Stomach (tissue), 9 donors: Measurements from ENCODE around the gene RSKR. TPM values are rescaled to one million over a fixed set of nuclear protein-coding genes. Genes with fewer than 3 reads are reported as not detected.

ENCODE experiments used
- DNase-seq, 2 donors: peaks; one replicate each; pipeline versions ENCODE4 v3.0.0 to v3.0.0-alpha.2; 2013 to 2019
- H3K27ac ChIP-seq, 5 donors: fragments of 200-600 bp in 4 of 5; sonication (generic) in 4 of 5; one replicate each; pipeline ENCODE4 v1.5.1; 2013 to 2019; ENCODE audit warnings: mild to moderate bottlenecking in 1 of 5, moderate library complexity in 1 of 5
- H3K27me3 ChIP-seq, 3 donors: fragments of 200-600 bp; sonication (generic); one replicate each; pipeline ENCODE4 v1.5.1; 2017 to 2019; ENCODE audit warnings: mixed run types in 1 of 3
- H3K36me3 ChIP-seq, 4 donors: fragments of 200-600 bp; sonication (generic); 1 replicate in 3 of 4; 2 replicates in 1 of 4; pipeline ENCODE4 v1.5.1; 2016 to 2019
- H3K4me1 ChIP-seq, 4 donors: fragments of 200-600 bp; sonication (generic); one replicate each; pipeline ENCODE4 v1.5.1; 2016 to 2019
- H3K4me3 ChIP-seq, 4 donors: fragments of 200-600 bp; sonication (generic) in 3 of 4; one replicate each; pipeline ENCODE4 v1.5.1; 2016 to 2019; ENCODE audit warnings: mild to moderate bottlenecking in 1 of 4
- H3K9me3 ChIP-seq, 4 donors: fragments of 200-600 bp; sonication (generic); one replicate each; pipeline ENCODE4 v1.5.1; 2016 to 2019
- CTCF ChIP-seq, 7 experiments: fragments of 450-650 bp in 4 of 7; fragments of 200-600 bp in 3 of 7; sonication (generic) in 3 of 7; IDR thresholded peaks; one replicate each; pipeline ENCODE4 v1.5.1; 2016 to 2019; ENCODE audit warnings: antibody characterized with exemption in 7 of 7, control low read depth in 2 of 7, mild to moderate bottlenecking in 1 of 7
- EP300 ChIP-seq: sonication (generic); formaldehyde crosslinking; IDR thresholded peaks from one replicate; pipeline ENCODE4 v1.6.1; 2017; ENCODE audit warnings: antibody characterized with exemption
- POLR2A ChIP-seq, 4 donors: fragments of 450-650 bp; IDR thresholded peaks; one replicate each; pipeline ENCODE4 v1.6.1; 2016; ENCODE audit warnings: antibody characterized with exemption in 4 of 4, control low read depth in 2 of 4, mild to moderate bottlenecking in 1 of 4, moderate library complexity in 1 of 4
- POLR2AphosphoS5 ChIP-seq, 3 donors: sonication (generic); formaldehyde crosslinking; IDR thresholded peaks; one replicate each; pipeline ENCODE4 v1.6.1; 2016; ENCODE audit warnings: antibody characterized with exemption in 3 of 3
- WGBS, 5 donors: extraction: QIAGEN DNeasy Blood & Tissue Kit in 3 of 5; methylation state at CpG; one replicate each; pipeline versions ENCODE4 v1.1.5 to v1.1.7; 2013 to 2018; 5-methylcytosine and 5-hydroxymethylcytosine counted together
- intact Hi-C: fragments of 100-400 bp; cut with DNase I; formaldehyde crosslinking; loops from one replicate; pipeline ENCODE4 v1.15.1; 2023; ENCODE audit warnings: low total_unique reads
- polyA plus RNA-seq, 3 donors: library from polyadenylated mRNA; stranded (reverse); fragments of 200-250 nt; gene quantifications; one replicate each; pipeline ENCODE4 v1.2.3, GENCODE V29; 2013
- total RNA-seq, 5 donors: library from RNA; depleted of rRNA; stranded (reverse); fragments of >200 nt; gene quantifications; one replicate each; pipeline versions ENCODE4 v1.1.0 to v1.2.3, GENCODE V29; 2014 to 2016
- donor health status: healthy with polysubstance abuse.
- donor health status: Bipolar disorder and iron deficiency.
- donor health status: healthy.

RSKR gene
- total and polyA plus RNA-seq, 8 donors: 0.31 to 36.2 (median 9.5) TPM

- peaks cover 0 to 7% (median 0%) of the 10 kb centered on the region in 4 donors for H3K36me3 ChIP-seq
- TF ChIP-seq POLR2A (IDR thresholded peaks at IDR 0.05): no peak
- TF ChIP-seq POLR2AphosphoS5 (IDR thresholded peaks at IDR 0.05): no peak
- TF ChIP-seq EP300: no peak
- TF ChIP-seq CTCF (IDR thresholded peaks at IDR 0.05): no peak
- WGBS, 5 donors: 94 to 98% (median 97%) methylated on average over 7 to 9 of the region's 9 CpGs
- no peak overlapping the region for H3K4me3 ChIP-seq
- H3K27me3 ChIP-seq: no peaks in the 10 kb centered on the region
- H3K9me3 ChIP-seq: no peaks in the 10 kb centered on the region
- no peak for DNase-seq
- intact Hi-C loops: no loop called here
- no peak overlapping the region for H3K27ac ChIP-seq
- H3K4me1 ChIP-seq: peaks cover 23 to 63% (median 41%) of the 10 kb centered on the region in 4 donors
Observed at GRCh38 chr17:28573521-28573920, 40.5 kb downstream of the RSKR start.

- H3K4me3 ChIP-seq: no peak overlapping the region
- H3K9me3 ChIP-seq: no peaks in the 10 kb centered on the region
- no peak for DNase-seq
- TF ChIP-seq POLR2A (IDR thresholded peaks at IDR 0.05): no peak
- peaks cover 23 to 68% (median 41%) of the 10 kb centered on the region in 4 donors for H3K4me1 ChIP-seq
- H3K27ac ChIP-seq: peak overlapping the region in 1 of 5 donors; percentile 89
- intact Hi-C loops: no loop called here
- no peaks in the 10 kb centered on the region for H3K27me3 ChIP-seq
- peaks cover 0 to 2% (median 0%) of the 10 kb centered on the region in 4 donors for H3K36me3 ChIP-seq
Observed at GRCh38 chr17:28573040-28573380, 41.0 kb downstream of the RSKR start.

- H3K36me3 ChIP-seq: peaks cover 0 to under 1% (median 0%) of the 10 kb centered on the region in 4 donors
- no peaks in the 10 kb centered on the region for H3K9me3 ChIP-seq
- 37 to 68% (median 61%) methylated on average over 1 to 5 of the region's 5 CpGs for WGBS, 5 donors
- peaks cover 23 to 71% (median 43%) of the 10 kb centered on the region in 4 donors for H3K4me1 ChIP-seq
- peak overlapping the region; percentile 77 to 92 (median 90) for H3K4me3 ChIP-seq
- intact Hi-C loops: no loop called here
- no peak for TF ChIP-seq POLR2A (IDR thresholded peaks at IDR 0.05)
- no peak for TF ChIP-seq POLR2AphosphoS5 (IDR thresholded peaks at IDR 0.05)
- DNase-seq: no peak
- no peaks in the 10 kb centered on the region for H3K27me3 ChIP-seq
- H3K27ac ChIP-seq: peak overlapping the region; percentile 13 to 89 (median 88)
Observed at GRCh38 chr17:28572259-28573039, 41.5 kb downstream of the RSKR start.

- Histone ChIP-seq H3K36me3 (peaks cover 0 to 9% (median 6%) of the 10 kb centered on the region in 4 donors), H3K4me3 (peak within 1 kb of the TSS; percentile 77 to 92 (median 90)), H3K9me3 (no peaks in the 10 kb centered on the region), H3K27me3 (no peaks in the 10 kb centered on the region), H3K27ac (peak within 1 kb of the TSS; percentile 77 to 89 (median 88)), H3K4me1 (peaks cover 19 to 70% (median 36%) of the 10 kb centered on the region in 4 donors)
- no peak for TF ChIP-seq EP300
- no peak for TF ChIP-seq CTCF (IDR thresholded peaks at IDR 0.05)
- TF ChIP-seq POLR2A (IDR thresholded peaks at IDR 0.05): peak in 2 of 4 donors; percentile 65 to 69
- TF ChIP-seq POLR2AphosphoS5 (IDR thresholded peaks at IDR 0.05): peak; percentile 63 to 91 (median 86)
- WGBS, 5 donors: 0 to 1% (median 1%) methylated on average over 28 to 49 of the region's 49 CpGs
- intact Hi-C loops: no loop called here
- DNase-seq: peak; percentile 97 to 98
Observed at GRCh38 chr17:28571361-28572122, 42.4 kb downstream of the RSKR start, which contains the start of gene PIGS. PIGS (minus strand) TSS chr17:28571524; CDS start chr17:28571496, 28 bp downstream.

- DNase-seq: peak in 1 of 2 donors; percentile 61
- no peaks in the 10 kb centered on the region for H3K9me3 ChIP-seq
- H3K36me3 ChIP-seq: peaks cover 0 to 11% (median 6%) of the 10 kb centered on the region in 4 donors
- peak overlapping the region; percentile 77 to 92 (median 90) for H3K4me3 ChIP-seq
- intact Hi-C loops: no loop called here
- TF ChIP-seq POLR2AphosphoS5 (IDR thresholded peaks at IDR 0.05) (no peak), POLR2A (IDR thresholded peaks at IDR 0.05) (no peak), CTCF (IDR thresholded peaks at IDR 0.05) (no peak), EP300 (no peak)
- no peaks in the 10 kb centered on the region for H3K27me3 ChIP-seq
- H3K27ac ChIP-seq: peak overlapping the region; percentile 77 to 89 (median 88)
- 0 to 1% (median 0%) methylated on average over 17 to 39 of the region's 39 CpGs for WGBS, 5 donors
- peaks cover 19 to 66% (median 34%) of the 10 kb centered on the region in 4 donors for H3K4me1 ChIP-seq
Observed at GRCh38 chr17:28570716-28571360, 43.1 kb downstream of the RSKR start.
